Glomerular visceral epithelial cell (primary cell): ENCODE data around the gene MANSC1.
A peak's percentile ranks its signal among the peaks of the same experiment; 100 is the strongest.

Experiments used
- DNase-seq: peaks from one replicate; pipeline ENCODE4 v3.0.0-alpha.2; 2016; ENCODE audit errors: extremely low spot score

The MANSC1 gene

DNA sequence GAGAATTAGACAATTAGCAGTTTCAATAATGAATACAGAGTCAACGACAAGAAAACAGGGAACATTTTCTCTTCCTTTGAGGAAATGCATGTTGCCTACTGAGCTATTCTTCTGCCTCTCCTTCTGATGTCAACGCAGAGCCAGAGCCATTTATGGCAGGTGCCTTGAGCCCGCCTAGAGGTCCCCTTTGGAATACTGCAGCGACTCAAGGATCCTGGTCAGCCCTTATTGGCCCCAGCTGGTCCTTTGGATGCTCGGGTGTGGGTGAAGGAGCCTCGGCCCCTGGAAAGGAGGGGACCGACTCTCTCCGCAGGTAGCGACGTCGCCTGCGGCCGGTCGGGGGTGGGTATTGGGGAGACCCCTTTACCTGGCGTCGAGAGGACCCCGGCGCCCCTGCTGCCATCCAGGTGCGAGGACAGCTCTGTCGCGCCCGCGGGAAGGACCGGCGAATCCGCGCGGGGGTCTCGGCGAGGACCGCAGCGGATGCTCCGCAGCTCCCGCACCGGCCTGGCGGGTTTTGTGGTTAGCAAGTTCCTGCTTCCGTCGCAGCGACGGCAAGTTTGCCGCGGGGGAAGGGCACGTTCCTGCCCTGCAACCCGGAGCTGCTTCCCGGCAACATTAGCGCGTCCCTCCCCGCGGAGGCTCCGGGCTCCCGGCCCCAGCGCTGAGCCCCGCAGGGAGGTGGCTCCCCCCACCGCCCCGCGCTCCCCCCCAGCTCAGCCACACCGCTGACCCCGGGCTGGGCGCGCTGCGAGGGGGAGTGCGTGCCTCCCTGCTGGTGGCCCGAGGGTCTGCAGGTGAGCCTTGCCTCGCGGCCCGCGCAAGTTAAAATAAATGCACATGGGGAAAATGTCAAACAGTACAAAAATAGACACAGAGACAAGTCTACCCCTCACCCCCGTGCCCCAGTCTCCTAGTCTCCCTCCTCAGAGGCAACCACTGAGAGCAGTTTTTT lies at the start of gene MANSC1:
TSS of gene MANSC1 (minus strand) at position 532 of the 955 bp plus-strand sequence. CDS start 6,928 bp downstream, outside the sequence.
- peak; percentile 22 for DNase-seq

DNA sequence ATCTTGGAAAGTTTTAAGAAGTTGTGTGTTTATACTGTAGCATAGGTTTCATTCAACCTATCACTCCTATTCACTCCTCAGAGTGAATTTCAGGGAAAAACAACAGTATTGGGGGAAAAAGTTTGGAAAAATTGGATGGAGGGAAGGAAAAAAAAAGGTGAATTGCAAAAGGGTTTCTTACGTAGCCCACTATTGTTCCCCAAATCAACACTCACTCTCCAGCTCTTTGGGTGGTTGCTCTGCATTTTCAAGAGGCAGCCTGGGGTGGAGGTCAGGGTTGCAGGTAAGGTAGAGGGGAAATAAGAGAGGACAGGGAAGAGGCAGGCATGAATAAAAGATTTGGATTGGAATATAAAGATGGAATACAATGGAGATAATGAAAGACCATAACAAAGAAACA lies 49.1 kb upstream of the MANSC1 start:
- DNase-seq = no peak

DNA sequence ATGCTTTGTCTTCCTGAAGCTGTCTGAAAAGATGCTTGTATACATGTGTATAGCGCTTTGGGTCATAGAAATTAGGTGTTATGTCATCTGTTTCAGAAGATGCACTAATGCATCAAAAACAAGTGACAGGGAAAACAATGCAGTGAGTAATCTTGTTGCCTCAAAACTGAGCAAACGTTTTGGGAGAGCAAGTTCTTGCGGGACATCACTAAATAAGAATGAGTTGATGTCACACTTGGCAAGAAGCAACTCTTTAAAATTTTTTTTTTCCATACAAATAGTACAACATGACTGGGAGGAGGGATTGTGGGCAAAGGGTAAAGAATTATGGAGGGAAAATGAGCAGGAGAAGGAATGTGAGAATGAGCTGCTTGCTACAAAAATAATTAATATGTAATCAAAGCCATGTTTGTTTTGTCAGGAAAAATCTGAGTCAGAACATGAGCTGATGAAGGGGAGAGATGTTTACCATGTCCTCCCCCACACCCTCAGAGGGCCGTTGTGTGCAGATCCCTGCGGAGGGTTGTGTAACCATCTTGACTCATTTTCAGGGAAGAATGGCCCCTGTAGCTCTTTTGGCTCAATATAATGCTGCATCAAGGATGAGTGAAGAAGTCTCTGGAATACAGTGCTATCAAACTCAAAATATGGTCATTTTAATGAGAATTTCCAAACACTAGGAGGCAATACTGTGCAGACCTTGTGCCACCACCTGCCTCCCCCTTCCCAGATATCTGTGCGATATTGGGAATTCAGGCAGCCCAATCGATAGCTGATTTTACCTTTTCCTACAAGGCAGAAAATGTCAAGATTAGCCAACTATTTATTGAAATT lies 48.2 kb upstream of the MANSC1 start:
- DNase-seq = peak; percentile 74

DNA sequence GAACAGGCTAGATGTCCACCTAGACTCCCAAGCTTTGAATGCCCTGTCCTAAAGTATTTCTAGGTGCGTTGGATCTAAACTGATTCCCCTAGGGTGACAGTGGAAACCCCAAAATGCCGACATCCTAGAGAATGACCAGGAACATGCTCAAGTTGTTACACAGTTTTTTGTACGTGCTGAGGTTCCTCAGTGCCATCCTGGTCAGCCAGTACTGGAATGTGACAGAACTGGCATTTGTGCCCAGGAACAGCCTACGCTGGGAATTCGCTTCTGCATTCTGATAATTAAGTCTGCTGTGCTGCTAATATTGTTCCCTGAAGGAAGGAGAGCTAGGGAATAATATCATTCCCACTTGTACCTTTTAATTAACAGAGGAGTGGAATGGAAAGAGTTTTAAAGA lies 47.1 kb upstream of the MANSC1 start:
- DNase-seq = no peak

DNA sequence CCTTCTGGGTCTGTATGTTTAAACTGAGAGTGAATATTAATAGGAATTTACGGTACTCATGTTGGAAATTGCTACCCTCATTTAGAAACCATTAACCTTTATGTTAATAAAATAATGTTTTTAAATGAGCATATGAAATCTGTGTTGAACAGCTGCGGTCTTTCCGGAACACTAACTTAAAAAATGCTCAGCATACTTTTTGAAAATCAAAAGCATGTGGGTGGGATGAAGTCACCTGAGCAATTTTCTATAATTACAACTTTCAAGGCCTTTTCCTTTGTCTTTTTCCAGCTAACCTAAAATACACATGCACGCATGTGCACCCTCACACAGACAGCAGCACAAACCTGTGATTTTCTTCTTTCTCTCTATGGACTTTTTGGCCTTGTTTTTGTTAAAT lies 46.7 kb upstream of the MANSC1 start:
- DNase-seq = no peak

DNA sequence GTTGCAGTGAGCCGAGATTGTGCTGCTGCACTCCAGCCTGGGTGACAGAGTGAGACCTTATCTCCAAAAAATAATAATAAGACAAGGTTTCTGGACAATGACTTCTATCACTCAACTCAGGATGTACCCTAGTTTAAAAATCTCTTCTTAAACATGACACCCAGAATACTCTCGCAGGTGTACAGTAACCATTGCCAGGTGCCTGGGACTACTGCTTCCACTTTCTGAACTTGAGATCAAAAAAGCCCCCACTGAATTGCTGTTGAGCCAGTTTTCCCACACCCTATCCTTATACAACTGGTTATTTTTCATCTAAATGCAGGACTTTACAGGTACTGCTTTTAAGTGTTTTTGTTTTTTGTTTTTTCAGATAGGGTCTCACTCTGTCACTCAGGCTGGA lies 43.1 kb upstream of the MANSC1 start:
- no peak for DNase-seq

DNA sequence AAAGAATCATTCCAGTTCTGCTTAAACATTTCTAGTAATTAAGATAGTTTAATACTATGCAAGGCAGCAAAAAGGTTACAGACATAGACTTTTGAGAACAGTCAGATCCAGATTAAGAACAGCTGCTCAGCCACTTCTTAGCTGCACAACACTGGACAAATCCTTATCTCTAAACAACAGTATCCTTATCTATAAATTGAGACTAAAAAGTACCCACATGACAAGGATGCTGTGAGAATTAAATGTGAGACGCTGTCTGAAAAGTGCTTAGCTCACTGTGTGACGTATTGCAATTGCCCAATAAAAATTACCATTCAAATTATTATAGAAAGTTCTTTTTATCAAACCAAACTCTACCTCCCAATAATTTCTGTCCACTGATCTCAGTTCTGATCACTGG lies 42.4 kb upstream of the MANSC1 start:
- DNase-seq = no peak

DNA sequence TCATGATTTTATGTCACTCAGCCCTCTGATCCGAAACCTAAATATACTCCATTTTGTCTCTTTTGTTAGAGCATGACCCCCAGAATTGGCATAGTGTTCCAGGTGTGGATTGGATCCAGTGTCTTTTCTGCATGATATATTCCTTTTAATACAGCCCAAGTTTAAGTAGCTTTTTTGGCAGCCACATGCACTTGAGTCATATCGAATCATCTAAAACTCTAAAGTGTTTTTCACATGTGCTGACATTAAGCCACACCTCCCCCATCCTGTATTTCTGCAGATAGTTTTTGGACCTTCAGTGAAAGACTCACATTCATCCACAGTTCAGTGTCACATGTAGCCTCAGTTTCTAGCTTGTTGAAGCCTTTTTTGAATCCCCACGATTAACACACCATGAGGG lies 37.5 kb upstream of the MANSC1 start:
- DNase-seq = peak; percentile 22

DNA sequence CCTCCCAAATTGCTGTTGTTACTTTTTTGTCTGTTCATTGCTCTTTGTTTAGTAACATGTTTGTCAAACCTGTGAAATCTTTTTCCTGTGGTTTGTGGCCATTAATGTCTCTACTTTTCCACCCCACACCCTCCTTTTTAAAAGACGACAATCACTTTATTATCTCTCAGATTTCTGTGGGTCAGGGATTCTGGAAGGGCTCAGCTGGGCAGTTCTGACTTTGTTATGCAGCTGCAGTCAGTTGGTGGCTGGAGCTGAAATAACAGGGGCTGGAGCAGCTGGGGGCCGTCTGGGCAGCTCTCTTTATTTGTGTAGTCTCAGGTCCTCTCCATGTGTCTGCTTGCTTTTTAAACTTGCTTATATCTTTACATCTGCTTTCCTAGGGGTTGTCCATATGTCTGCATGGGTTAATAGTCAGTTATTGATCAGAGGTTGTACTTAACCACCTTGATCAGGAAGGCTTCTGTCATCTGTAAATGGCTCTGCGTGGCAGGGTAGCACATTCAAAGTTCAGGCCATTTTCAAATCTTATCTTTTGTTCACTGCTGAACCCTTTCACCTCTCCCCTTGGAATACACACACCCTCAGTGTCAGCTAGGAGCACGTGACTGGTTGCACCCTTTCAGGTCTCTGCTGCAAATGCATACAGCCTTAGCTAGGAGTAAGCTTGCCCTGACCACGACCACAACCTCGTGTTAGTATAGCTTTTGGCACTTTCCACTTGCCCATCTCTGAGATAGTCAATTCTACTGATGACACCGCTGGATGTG lies 34.7 kb upstream of the MANSC1 start:
- DNase-seq = peak; percentile 8

DNA sequence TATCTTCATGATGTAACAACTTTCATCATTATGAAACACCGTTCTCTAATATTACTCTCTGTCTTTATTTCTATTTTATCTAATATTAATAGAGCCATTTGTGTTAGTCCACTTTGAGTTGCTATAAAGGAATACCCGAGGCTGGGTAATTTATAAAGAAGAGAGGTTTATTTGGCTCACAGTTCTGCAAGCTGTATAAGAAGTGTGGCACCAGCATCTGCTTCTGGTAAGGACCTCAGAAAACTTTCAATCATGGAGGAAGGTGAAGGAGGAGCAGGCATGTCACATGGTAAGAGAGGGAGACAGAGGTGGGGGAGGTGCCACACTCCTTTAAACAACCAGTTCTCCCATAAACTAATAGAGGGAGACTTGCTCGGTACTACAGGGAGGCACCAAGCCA lies 31.9 kb upstream of the MANSC1 start:
- DNase-seq = no peak

DNA sequence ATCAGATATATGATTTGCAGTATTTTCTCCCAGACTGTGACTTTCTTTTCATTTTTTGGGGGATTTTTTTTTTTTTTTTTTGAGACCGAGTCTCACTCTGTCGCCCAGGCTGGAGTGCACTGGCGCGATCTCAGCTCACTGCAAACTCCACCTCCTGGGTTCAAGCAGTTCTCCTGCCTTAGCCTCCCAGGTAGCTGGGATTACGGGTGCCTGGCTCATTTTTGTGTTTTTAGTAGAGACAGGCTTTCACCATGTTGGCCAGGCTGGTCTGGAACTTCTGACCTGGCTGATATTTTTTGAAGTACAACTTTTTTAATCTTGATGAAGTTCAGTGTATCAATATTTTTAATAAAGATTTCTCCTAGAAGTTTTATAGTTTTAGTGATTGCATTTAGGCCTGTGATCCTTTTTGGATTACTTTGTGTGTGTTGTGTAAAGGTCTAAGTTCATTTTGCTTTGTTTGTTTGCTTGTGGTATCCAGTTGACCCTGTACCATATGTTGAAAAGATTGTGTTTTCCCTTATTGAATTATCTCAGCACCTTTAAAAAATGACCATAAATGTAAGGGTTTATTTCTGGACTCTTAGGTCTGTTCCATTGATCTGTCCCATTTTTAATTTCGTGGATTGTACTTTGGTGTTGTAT lies 31.0 kb upstream of the MANSC1 start:
- no peak for DNase-seq

DNA sequence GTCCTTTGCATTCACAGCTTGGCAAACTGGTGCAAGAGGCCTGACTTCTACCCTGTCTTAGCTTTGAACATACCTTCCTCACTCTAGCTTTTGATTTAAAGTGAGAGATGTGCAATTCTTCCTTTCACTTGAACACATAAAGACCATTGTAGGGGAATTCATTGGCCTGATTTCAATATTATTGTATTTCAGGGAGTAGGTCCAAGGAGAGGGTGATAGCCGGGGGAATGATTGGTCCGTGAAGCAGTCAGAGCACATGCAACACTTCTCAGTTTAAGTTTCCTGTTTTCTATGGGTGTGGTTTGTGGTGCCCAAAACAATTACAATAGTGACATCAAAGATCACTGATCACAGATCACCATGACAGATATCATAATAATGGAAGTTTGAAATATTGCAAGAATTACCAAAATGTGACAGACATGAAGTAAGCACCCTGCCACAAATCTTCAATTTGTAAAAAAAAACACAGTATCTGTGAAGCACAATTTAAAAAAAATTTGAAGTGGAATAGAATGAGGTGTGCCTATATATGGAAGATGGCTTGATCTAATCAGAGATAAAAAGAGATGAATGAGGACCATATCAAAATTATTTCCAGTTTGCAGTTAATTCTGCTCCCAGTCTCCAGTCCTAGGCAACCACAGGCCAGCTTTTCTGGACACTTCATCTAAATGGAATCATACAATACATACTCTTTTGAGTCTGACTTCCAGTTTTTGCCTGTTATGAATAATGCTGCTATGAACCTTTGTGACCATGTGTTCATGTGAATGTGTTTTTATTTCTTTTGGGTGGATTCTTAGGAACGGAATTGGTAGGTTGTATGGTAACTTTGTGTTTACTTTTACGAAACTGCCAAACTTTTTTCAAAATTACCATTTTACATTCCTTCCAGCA lies 30.0 kb upstream of the MANSC1 start:
- DNase-seq = no peak

DNA sequence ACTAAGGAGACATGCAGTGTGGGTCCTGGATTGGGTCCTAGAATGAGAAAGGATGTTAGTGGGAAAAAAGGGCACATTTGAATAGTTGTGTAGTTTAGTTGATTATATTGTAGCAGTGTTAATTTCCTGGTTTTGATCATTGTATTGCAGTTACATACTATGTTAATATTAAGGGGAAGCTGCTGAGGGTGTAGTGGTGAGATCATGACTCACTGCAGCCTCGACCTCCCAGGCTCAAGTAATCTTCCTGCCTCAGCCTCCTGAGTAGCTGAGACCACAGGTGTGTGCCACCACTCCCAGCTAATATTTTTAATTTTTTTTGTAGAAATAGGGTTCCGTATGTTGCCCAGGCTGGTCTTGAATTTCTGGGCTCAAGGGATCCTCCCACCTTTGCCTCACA lies 28.6 kb upstream of the MANSC1 start:
- DNase-seq = no peak

DNA sequence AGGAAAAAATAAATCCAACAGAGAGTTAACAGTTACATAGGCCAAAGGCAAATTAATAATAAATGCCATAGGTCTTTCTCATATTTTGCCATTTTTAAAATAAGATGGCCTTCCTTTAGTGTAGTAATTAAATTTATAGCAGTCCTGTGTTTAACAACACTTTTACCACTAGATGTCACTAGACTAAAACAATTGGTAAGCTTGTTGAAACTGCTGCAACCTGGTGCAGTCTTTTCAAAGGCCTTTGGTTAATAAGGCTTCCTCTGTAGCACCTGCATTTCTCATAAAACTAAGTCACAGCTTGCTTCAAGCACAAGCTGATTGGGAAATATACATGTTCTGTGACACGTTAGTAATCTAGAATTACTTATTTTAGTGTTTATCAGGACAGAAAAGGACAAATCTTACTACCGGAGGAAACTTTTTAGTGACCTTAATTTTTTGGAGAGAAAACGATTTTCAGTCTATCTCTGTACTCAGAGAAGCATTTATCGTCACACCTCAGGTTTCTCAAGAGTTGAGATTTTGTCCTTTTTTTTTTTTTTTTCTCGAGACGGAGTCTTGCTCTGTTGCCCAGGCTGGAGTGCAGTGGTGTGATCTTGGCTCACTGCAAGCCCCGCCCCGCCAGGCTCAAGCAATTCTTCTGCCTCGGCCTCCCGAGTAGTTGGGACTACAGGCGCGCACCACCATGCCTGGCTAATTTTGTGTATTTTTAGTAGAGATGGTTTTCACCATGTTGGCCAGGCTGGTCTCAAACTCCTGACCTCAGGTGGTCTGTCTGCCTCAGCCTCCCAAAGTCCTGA lies 26.8 kb upstream of the MANSC1 start:
- peak; percentile 65 for DNase-seq

DNA sequence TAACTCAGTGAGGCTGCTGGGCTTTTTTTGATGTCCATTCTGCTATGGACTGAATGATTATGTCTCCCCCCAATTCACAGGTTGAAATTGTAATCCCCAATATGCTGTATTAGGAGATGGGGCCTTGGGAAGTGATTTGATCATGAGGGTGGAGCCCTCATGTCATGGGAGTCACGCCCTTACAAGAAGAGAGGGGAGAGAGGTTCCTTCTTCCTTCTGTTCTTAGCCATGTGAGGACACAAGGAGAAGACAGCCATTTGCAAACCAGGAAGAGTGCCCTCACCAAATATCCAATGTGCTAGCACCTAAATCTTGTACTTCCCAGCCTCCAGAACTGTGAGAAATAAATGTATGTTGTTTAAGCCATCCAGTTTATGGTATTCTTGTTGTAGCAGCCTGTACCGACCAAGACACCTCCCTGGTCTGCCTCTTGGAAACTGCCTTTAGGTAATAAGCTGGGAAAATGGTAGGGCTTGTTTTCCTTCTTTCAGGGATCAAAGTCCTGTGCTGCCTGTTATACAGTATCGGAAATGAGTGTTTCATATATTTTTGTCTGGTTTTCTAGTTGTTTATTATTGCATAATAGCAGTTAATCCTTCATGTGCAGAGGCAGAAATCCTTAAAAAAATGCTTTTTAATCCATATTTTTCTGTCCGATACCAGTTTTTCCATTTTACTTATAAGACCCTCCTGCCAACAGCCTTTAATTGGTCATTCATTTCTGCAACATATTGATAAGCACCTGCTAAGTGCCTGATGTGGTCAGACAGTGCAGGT lies 23.1 kb upstream of the MANSC1 start:
- no peak for DNase-seq

DNA sequence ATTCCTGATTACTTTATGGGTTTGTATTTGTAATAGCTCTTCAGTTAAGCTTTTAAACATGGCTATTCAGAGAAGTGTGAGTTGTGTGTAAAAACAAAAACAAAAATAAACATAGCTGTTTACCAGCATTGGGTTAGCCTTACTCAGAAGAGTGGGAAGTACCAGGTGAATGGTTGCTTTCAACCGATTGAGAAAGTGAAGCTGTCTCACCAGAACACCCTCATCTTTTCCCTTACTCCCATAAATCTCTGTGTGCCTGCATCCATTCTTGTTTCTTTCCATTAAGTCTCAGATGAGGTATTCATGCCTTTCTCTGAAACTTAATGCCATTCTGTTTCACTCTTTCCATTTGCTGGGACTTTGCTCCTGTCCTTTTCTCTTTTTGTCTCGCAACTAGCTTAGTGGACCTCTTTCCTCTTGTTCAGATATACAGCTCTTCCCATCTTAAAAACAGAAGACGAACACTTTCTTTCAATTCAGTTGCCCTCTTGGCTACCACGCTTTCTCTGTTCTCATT lies 17.5 kb upstream of the MANSC1 start:
- no peak for DNase-seq

DNA sequence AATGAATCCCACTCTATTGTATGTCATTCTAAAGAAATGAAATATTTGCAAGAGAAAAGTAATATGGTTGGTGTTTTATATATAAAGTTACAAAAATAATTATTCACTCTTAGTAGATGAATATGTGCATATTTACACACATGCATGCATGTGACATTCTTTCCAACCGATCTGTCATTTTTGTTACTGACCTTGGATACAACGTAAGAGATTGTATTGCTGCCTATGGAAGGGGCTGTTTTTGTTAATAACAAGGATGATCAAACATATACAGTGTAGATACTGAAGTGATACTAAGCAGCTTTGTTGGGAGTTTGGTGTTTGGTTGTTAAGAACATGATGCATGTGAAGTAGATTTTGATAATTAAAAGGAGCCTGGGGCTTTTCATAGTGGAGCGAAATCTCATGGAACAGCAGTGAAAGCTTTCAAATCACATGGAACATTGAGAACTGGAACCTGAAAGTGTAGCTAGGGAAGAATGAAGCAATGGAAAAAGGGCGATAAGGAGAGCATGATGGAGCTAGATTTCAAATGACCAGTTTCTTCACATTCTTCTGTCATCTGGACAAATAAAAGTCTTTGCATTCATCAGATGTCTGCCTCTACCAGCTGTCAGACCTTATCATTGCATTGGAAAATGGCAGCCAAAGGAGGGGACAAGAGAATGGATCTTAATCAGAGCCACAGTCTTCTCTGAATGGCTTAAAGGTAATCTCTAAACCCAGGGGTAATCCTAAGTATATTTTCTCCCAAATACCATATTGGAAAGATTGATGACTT lies 16.8 kb upstream of the MANSC1 start:
- DNase-seq = no peak

DNA sequence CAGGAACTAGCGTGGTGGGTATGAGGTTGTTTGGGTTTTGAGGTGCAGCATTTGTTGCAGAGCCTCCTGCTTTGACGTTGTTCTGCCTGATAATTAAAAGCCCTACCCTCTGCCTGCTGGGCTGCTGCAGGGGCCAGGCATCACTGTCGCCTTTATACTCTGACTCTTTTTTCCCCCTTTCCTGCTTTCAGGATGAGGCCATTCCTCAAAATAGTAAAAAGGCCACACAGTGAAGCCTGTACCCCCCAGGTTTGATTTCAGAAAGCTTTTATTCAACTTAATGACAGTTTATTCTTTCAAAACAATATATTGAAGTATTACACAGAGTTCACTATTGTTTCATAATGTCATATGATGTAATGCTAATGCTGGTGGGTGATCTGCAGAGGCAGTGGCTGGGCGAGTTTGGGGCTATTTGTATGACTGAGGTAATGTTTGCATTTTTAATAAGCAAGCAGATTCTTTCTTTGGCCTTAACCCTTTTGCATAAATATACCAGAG lies 15.9 kb upstream of the MANSC1 start:
- DNase-seq = no peak
